Adrenal gland (tissue), 12 donors: ENCODE data around the gene DCAF6. TPM values are rescaled to one million over a fixed set of nuclear protein-coding genes. Genes with fewer than 3 reads are reported as not detected.

Source experiments
- DNase-seq, 7 donors: peaks; one replicate each; pipeline ENCODE4 v3.0.0-alpha.2; 2019 to 2020
- H3K27ac ChIP-seq, 5 donors: fragments of 200-600 bp; sonication (generic) in 4 of 5; 1 replicate in 3 of 5; 2 replicates in 2 of 5; pipeline versions ENCODE4 v1.5.1 to v1.8.0; 2016 to 2020; ENCODE audit warnings: mild to moderate bottlenecking in 1 of 5
- H3K27me3 ChIP-seq: fragments of 200-600 bp; 2 replicates; pipeline ENCODE4 v1.8.0; 2021
- H3K36me3 ChIP-seq, 2 donors: fragments of 200-600 bp; replicated peaks in 1 of 2; 1 replicate in 1 of 2; 2 replicates in 1 of 2; pipeline versions ENCODE4 v1.5.1 to v1.8.0; 2018 to 2022
- H3K4me1 ChIP-seq, 2 donors: fragments of 200-600 bp; replicated peaks in 1 of 2; 1 replicate in 1 of 2; 2 replicates in 1 of 2; pipeline versions ENCODE4 v1.5.1 to v1.8.0; 2018 to 2021
- H3K4me3 ChIP-seq, 4 donors: fragments of 200-600 bp; sonication (generic) in 3 of 4; one replicate each; pipeline ENCODE4 v1.5.1; 2016 to 2018
- H3K9me3 ChIP-seq, 3 donors: fragments of 200-600 bp; sonication (generic) in 1 of 3; replicated peaks in 1 of 3; 1 replicate in 2 of 3; 2 replicates in 1 of 3; pipeline versions ENCODE4 v1.5.1 to v1.8.0; 2016 to 2021
- CTCF ChIP-seq, 6 experiments: fragments of 450-650 bp in 4 of 6; fragments of 200-600 bp in 2 of 6; sonication (generic) in 1 of 6; IDR thresholded peaks; 1 replicate in 5 of 6; 2 replicates in 1 of 6; pipeline versions ENCODE4 v1.5.1 to v1.8.0; 2016 to 2021; ENCODE audit warnings: antibody characterized with exemption in 6 of 6, mild to moderate bottlenecking in 2 of 6, moderate library complexity in 1 of 6
- POLR2A ChIP-seq, 2 donors: fragments of 450-650 bp; IDR thresholded peaks; one replicate each; pipeline ENCODE4 v1.6.1; 2017; ENCODE audit warnings: antibody characterized with exemption in 2 of 2, mild to moderate bottlenecking in 2 of 2, moderate library complexity in 1 of 2
- WGBS, 4 donors: extraction: QIAGEN DNeasy Blood & Tissue Kit in 2 of 4; methylation state at CpG; one replicate each; pipeline versions ENCODE4 v1.1.5 to v1.1.7; 2013 to 2017; 5-methylcytosine and 5-hydroxymethylcytosine counted together
- intact Hi-C, 2 donors: fragments of 100-400 bp; cut with DNase I; formaldehyde crosslinking; loops; one replicate each; pipeline versions ENCODE4 v1.14.1 to v1.15.0; 2022 to 2023
- polyA plus RNA-seq, 3 donors: library from polyadenylated mRNA; stranded (reverse); fragments of 200-250 nt in 2 of 3; fragments of 350-450 nt in 1 of 3; fragmentation: Illumina TruSeq in 1 of 3; extraction: RNeasy Lipid Tissue Mini Kit (QIAGEN cat#74804) in 1 of 3; gene quantifications; one replicate each; pipeline ENCODE4 v1.2.3, GENCODE V29; 2013 to 2014
- total RNA-seq, 9 donors: library from RNA; depleted of rRNA in 4 of 9; stranded (reverse); fragments of >200 nt in 4 of 9; fragments of 120-200 nt in 1 of 9; fragmentation: NEBNext Ultra II Directional in 1 of 9; extraction: Animal tissue kit (Norgen Biotek cat#: 25700) in 1 of 9; gene quantifications; one replicate each; pipeline versions ENCODE4 v1.1.0 to v1.2.4, GENCODE V29; 2013 to 2023
- donor health status: healthy with polysubstance abuse.
- donor health status: Bipolar disorder and iron deficiency.
- donor health status: DM: yes; HTN: yes; CAD: no.
- donor health status: DM: no; HTN: no; CAD: no.
- donor health status: DM: no; HTN: no; CAD: no.
- donor health status: DM: yes; HTN: yes; CAD: no.

The DCAF6 gene
- total and polyA plus RNA-seq, 12 donors = 46.4 to 160 (median 90.5) TPM

GRCh38 chr1:167977245-167977644 is 40.8 kb downstream of the DCAF6 start:
- DNase-seq = no peak
- intact Hi-C loops = no loop called here
- Histone ChIP-seq H3K4me1 (no peaks in the 10 kb centered on the region), H3K27ac (no peak overlapping the region), H3K4me3 (no peak overlapping the region), H3K9me3 (no peaks in the 10 kb centered on the region), H3K27me3 (no peaks in the 10 kb centered on the region), H3K36me3 (peaks cover 0 to 17% of the 10 kb centered on the region in 2 donors)
- TF ChIP-seq POLR2A (IDR thresholded peaks at IDR 0.05) (no peak), CTCF (IDR thresholded peaks at IDR 0.05) (no peak)
- WGBS, 4 donors = 93 to 97% (median 95%) methylated on average over 1 of the region's 1 CpG

- intact Hi-C loops = no loop called here
- no peak for DNase-seq
- Histone ChIP-seq H3K4me1 (peaks cover 5 to 10% of the 10 kb centered on the region in 2 donors), H3K4me3 (no peak overlapping the region), H3K36me3 (peaks cover 0 to 7% of the 10 kb centered on the region in 2 donors), H3K27ac (no peak overlapping the region), H3K27me3 (no peaks in the 10 kb centered on the region), H3K9me3 (no peaks in the 10 kb centered on the region)
- 95 to 99% (median 97%) methylated on average over 9 of the region's 9 CpGs for WGBS, 4 donors
- TF ChIP-seq POLR2A (IDR thresholded peaks at IDR 0.05) (no peak), CTCF (IDR thresholded peaks at IDR 0.05) (no peak)
Measured at GRCh38 chr1:167981933-167982332, 45.5 kb downstream of the DCAF6 start.

GRCh38 chr1:167983797-167984420 is 47.4 kb downstream of the DCAF6 start:
- no peak for DNase-seq
- Histone ChIP-seq H3K27me3 (no peaks in the 10 kb centered on the region), H3K4me3 (no peak overlapping the region), H3K4me1 (peaks cover 5 to 10% of the 10 kb centered on the region in 2 donors), H3K9me3 (no peaks in the 10 kb centered on the region), H3K36me3 (no peaks in the 10 kb centered on the region), H3K27ac (no peak overlapping the region)
- intact Hi-C loops = no loop called here
- WGBS, 4 donors = 91 to 98% (median 96%) methylated on average over 2 of the region's 2 CpGs
- TF ChIP-seq POLR2A (IDR thresholded peaks at IDR 0.05) (no peak), CTCF (IDR thresholded peaks at IDR 0.05) (no peak)

GRCh38 chr1:167984886-167985489 is 48.5 kb downstream of the DCAF6 start:
- TF ChIP-seq POLR2A (IDR thresholded peaks at IDR 0.05) = no peak
- TF ChIP-seq CTCF (IDR thresholded peaks at IDR 0.05) = no peak
- H3K4me3 ChIP-seq = no peak overlapping the region
- DNase-seq = no peak
- 66 to 76% (median 73%) methylated on average over 8 of the region's 8 CpGs for WGBS, 4 donors
- H3K27ac ChIP-seq = no peak overlapping the region
- no peaks in the 10 kb centered on the region for H3K9me3 ChIP-seq
- no peaks in the 10 kb centered on the region for H3K36me3 ChIP-seq
- H3K27me3 ChIP-seq = no peaks in the 10 kb centered on the region
- peaks cover 5 to 10% of the 10 kb centered on the region in 2 donors for H3K4me1 ChIP-seq
- intact Hi-C loops = no loop called here
